A673 (cell line): ENCODE data around the gene SLC25A52.

Experiments
- EZH2 ChIP-seq: fragments of 200-600 bp; sonication (generic); IDR thresholded peaks from 2 replicates; pipeline ENCODE4 v1.6.1; 2017; ENCODE audit warnings: borderline replicate concordance, low read depth, mild to moderate bottlenecking, mixed read lengths, antibody characterized with exemption, low read length; ENCODE audit not compliant: poor library complexity, severe bottlenecking
- TF ChIP-seq, protein P1 (sequence below): fragments of 300-800, 200-600 bp; sonication (generic); conservative IDR thresholded peaks from 2 replicates; pipeline ENCODE4 v1.5.1; 2017; ENCODE audit warnings: low read depth, mild to moderate bottlenecking, antibody characterized with exemption, low read length, moderate library complexity, mixed read lengths

DNA sequence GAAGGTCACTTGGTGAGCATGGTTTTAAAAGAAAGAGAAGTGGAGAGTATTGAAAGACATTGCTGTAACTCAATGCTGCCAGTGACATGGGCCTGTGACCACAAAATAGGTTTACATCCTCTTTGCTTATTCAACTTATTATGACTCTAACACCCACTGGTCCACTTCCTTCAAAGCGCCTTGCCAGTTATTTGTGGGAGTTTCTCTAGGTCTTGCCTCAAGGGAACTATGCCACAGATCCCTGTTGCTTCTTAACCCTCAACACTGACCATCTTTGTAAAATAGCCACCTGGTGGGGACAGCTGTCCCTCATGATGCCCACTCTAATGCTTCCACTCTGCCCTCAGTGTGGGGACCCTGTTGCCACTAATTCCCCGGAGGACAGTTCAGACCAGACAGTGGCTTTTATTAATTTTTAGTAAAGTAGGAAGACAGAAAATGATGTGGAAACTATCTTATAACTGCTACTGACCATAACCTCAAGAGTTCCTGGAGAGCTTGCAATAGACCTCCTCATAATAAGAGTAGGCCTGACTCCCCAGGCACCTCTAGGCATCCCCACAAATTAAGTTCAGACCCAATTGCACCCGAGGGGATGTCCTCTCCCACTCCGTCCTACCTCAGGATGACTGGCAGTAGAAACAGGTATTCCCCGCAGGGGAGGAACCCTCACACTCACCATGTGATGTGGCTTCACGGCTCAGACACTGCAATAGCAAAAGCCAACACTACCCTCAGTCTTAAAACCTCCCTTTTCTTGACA is 31.3 kb upstream of the SLC25A52 start:
- TF ChIP-seq, protein P1, sequence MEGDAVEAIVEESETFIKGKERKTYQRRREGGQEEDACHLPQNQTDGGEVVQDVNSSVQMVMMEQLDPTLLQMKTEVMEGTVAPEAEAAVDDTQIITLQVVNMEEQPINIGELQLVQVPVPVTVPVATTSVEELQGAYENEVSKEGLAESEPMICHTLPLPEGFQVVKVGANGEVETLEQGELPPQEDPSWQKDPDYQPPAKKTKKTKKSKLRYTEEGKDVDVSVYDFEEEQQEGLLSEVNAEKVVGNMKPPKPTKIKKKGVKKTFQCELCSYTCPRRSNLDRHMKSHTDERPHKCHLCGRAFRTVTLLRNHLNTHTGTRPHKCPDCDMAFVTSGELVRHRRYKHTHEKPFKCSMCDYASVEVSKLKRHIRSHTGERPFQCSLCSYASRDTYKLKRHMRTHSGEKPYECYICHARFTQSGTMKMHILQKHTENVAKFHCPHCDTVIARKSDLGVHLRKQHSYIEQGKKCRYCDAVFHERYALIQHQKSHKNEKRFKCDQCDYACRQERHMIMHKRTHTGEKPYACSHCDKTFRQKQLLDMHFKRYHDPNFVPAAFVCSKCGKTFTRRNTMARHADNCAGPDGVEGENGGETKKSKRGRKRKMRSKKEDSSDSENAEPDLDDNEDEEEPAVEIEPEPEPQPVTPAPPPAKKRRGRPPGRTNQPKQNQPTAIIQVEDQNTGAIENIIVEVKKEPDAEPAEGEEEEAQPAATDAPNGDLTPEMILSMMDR = no peak
- TF ChIP-seq EZH2 = no peak
